NCI-H2171 (cell line): Measurements from ENCODE around the gene UGT1A5.
A peak's percentile ranks its signal among the peaks of the same experiment; 100 is the strongest.

Source experiments
- DNase-seq: peaks from one replicate; lab custom pipeline; 2025; lab: John Stamatoyannopoulos, UW

Gene UGT1A5

GRCh38 chr2:233712611-233713261 lies at the start of gene UGT1A5:
Gene UGT1A5 (plus strand): TSS chr2:233712907. CDS start chr2:233712992, 85 bp downstream.
- no peak for DNase-seq

- no peak for DNase-seq
Observed at GRCh38 chr2:233663911-233664310, 48.8 kb upstream of the UGT1A5 start.

- DNase-seq, result no peak
Observed at GRCh38 chr2:233668605-233669260, 44.0 kb upstream of the UGT1A5 start.

- DNase-seq, result no peak
Observed at GRCh38 chr2:233671290-233672161, 41.2 kb upstream of the UGT1A5 start, which contains the start of gene UGT1A9. Gene UGT1A9 (plus strand): TSS chr2:233671898. CDS start chr2:233671935, 37 bp downstream.

- no peak for DNase-seq
Observed at GRCh38 chr2:233672886-233673285, 39.8 kb upstream of the UGT1A5 start.

- no peak for DNase-seq
Observed at GRCh38 chr2:233673896-233674295, 38.8 kb upstream of the UGT1A5 start.

GRCh38 chr2:233674314-233674713 lies 38.4 kb upstream of the UGT1A5 start:
- no peak for DNase-seq

- DNase-seq, result peak; percentile 31
Observed at GRCh38 chr2:233674995-233675394, 37.7 kb upstream of the UGT1A5 start.

- DNase-seq, result no peak
Observed at GRCh38 chr2:233676046-233676445, 36.7 kb upstream of the UGT1A5 start.

GRCh38 chr2:233679196-233679595 lies 33.5 kb upstream of the UGT1A5 start:
- no peak for DNase-seq

- DNase-seq, result no peak
Observed at GRCh38 chr2:233680361-233681045, 32.2 kb upstream of the UGT1A5 start.

- DNase-seq, result no peak
Observed at GRCh38 chr2:233681521-233682099, 31.1 kb upstream of the UGT1A5 start, which contains the start of gene UGT1A7. Gene UGT1A7 (plus strand): TSS chr2:233681901. CDS start chr2:233681938, 37 bp downstream.

- no peak for DNase-seq
Observed at GRCh38 chr2:233684640-233685039, 28.1 kb upstream of the UGT1A5 start.

GRCh38 chr2:233686928-233687327 lies 25.8 kb upstream of the UGT1A5 start:
- no peak for DNase-seq

GRCh38 chr2:233688341-233688740 lies 24.4 kb upstream of the UGT1A5 start:
- DNase-seq, result no peak

GRCh38 chr2:233689031-233689430 lies 23.7 kb upstream of the UGT1A5 start:
- DNase-seq, result no peak

GRCh38 chr2:233689501-233689900 lies 23.2 kb upstream of the UGT1A5 start:
- no peak for DNase-seq

- no peak for DNase-seq
Observed at GRCh38 chr2:233690444-233690843, 22.3 kb upstream of the UGT1A5 start.

- DNase-seq, result no peak
Observed at GRCh38 chr2:233691443-233692433, 21.0 kb upstream of the UGT1A5 start.

- DNase-seq, result no peak
Observed at GRCh38 chr2:233692648-233693047, 20.1 kb upstream of the UGT1A5 start, which contains the start of gene UGT1A6. Gene UGT1A6 (plus strand): TSS chr2:233692890. CDS start chr2:233693005, 115 bp downstream.
